ENCODE data around the gene TRHDE.

GRCh38 chr12:72699362-72699761, 427.2 kb downstream of the TRHDE start:
- TF ChIP-seq POLR2A (IDR thresholded peaks at IDR 0.05) (no peak), CTCF (IDR thresholded peaks at IDR 0.05) (no peak)

Measured in prostate gland (tissue), 2 donors.